Measurements from ENCODE around the gene CFAP90. TPM values are rescaled to one million over a fixed set of nuclear protein-coding genes. Genes with fewer than 3 reads are reported as not detected.

CFAP90 gene
- total RNA-seq, 1 donor from 2014 or later: not detected

- Histone ChIP-seq H3K36me3 (ENCODE audit: control insufficient read depth, insufficient read depth, low read length) (no peaks in the 10 kb centered on the region), H3K4me3 (ENCODE audit: low read depth, low read length) (no peak overlapping the region), H3K27me3 (ENCODE audit: control insufficient read depth, insufficient read depth, low read length) (no peaks in the 10 kb centered on the region)
- DNase-seq (ENCODE audit: low read depth): no peak
- TF ChIP-seq CTCF (IDR thresholded peaks at IDR 0.05; ENCODE audit: insufficient read depth, low read length, poor library complexity, severe bottlenecking): no peak
Observed at GRCh38 chr5:7801891-7802614, 48.9 kb downstream of the CFAP90 start.

GRCh38 chr5:7795306-7795705 lies 55.6 kb downstream of the CFAP90 start:
- TF ChIP-seq CTCF (IDR thresholded peaks at IDR 0.05; ENCODE audit: insufficient read depth, low read length, poor library complexity, severe bottlenecking): no peak
- Histone ChIP-seq H3K36me3 (ENCODE audit: control insufficient read depth, insufficient read depth, low read length) (no peaks in the 10 kb centered on the region), H3K27me3 (ENCODE audit: control insufficient read depth, insufficient read depth, low read length) (no peaks in the 10 kb centered on the region), H3K4me3 (ENCODE audit: low read depth, low read length) (no peak overlapping the region)
- DNase-seq (ENCODE audit: low read depth): no peak

GRCh38 chr5:7794823-7795222 lies 56.1 kb downstream of the CFAP90 start:
- Histone ChIP-seq H3K27me3 (ENCODE audit: control insufficient read depth, insufficient read depth, low read length) (no peaks in the 10 kb centered on the region), H3K36me3 (ENCODE audit: control insufficient read depth, insufficient read depth, low read length) (no peaks in the 10 kb centered on the region), H3K4me3 (ENCODE audit: low read depth, low read length) (no peak overlapping the region)
- DNase-seq (ENCODE audit: low read depth): no peak
- no peak for TF ChIP-seq CTCF (IDR thresholded peaks at IDR 0.05; ENCODE audit: insufficient read depth, low read length, poor library complexity, severe bottlenecking)

- Histone ChIP-seq H3K36me3 (ENCODE audit: control insufficient read depth, insufficient read depth, low read length) (no peaks in the 10 kb centered on the region), H3K27me3 (ENCODE audit: control insufficient read depth, insufficient read depth, low read length) (no peaks in the 10 kb centered on the region), H3K4me3 (ENCODE audit: low read depth, low read length) (no peak overlapping the region)
- DNase-seq (ENCODE audit: low read depth): no peak
- no peak for TF ChIP-seq CTCF (IDR thresholded peaks at IDR 0.05; ENCODE audit: insufficient read depth, low read length, poor library complexity, severe bottlenecking)
Observed at GRCh38 chr5:7794311-7794710, 56.6 kb downstream of the CFAP90 start.

GRCh38 chr5:7793895-7794294 lies 57.0 kb downstream of the CFAP90 start:
- no peaks in the 10 kb centered on the region for H3K27me3 ChIP-seq (ENCODE audit: control insufficient read depth, insufficient read depth, low read length)
- no peak for TF ChIP-seq CTCF (IDR thresholded peaks at IDR 0.05; ENCODE audit: insufficient read depth, low read length, poor library complexity, severe bottlenecking)

GRCh38 chr5:7789567-7789966 lies 61.4 kb downstream of the CFAP90 start:
- no peak for TF ChIP-seq CTCF (IDR thresholded peaks at IDR 0.05; ENCODE audit: insufficient read depth, low read length, poor library complexity, severe bottlenecking)
- Histone ChIP-seq H3K36me3 (ENCODE audit: control insufficient read depth, insufficient read depth, low read length) (no peaks in the 10 kb centered on the region), H3K27me3 (ENCODE audit: control insufficient read depth, insufficient read depth, low read length) (no peaks in the 10 kb centered on the region), H3K4me3 (ENCODE audit: low read depth, low read length) (no peak overlapping the region)
- no peak for DNase-seq (ENCODE audit: low read depth)

More at GRCh38 chr5:7793895-7794294, 57.0 kb downstream of the CFAP90 start:
- no peaks in the 10 kb centered on the region for H3K36me3 ChIP-seq (ENCODE audit: control insufficient read depth, insufficient read depth, low read length)
- no peak overlapping the region for H3K4me3 ChIP-seq (ENCODE audit: low read depth, low read length)
- DNase-seq (ENCODE audit: low read depth): no peak
